Measurements from ENCODE around the gene CDCA5.

The CDCA5 gene

DNA sequence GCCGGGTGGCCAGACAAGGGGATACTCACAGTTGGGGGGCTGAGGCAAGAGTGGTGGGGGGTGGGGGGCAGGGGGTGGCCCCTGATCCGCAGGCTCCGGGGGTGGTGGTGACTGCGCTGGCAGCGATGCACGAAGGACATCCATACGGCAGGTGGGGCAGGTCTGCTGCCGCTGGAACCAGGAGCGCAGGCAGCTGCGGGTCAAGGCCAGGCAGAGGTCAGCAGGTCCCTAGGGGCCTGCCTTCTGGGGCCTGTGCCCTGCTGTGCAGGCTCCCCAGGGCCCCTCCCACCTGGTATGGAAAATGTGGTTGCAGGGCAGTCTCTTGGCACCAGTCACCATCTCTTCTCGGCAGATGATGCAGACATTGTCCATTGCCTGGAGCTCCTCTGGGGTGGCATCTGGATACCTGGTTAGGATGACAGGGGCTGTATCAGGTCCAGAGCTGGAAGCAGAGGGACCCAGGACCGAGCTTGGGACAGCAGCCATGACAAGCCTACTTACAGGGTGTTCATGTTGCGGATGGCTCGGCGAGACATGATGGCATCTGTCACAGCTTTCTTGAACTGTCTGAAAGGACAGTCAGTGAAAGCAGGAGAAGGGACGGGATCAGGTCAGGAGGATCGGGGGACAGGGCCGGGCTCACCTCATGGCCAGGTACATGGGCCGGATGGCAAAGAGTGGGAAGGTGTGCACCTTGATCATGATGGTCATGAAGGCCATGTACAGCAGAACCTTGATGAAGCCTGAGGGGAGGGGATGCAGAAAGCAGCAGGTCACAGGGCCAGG, 47.0 kb upstream of the CDCA5 start:
- no peak for DNase-seq (ENCODE audit: low read depth)
- TF ChIP-seq, protein P1, sequence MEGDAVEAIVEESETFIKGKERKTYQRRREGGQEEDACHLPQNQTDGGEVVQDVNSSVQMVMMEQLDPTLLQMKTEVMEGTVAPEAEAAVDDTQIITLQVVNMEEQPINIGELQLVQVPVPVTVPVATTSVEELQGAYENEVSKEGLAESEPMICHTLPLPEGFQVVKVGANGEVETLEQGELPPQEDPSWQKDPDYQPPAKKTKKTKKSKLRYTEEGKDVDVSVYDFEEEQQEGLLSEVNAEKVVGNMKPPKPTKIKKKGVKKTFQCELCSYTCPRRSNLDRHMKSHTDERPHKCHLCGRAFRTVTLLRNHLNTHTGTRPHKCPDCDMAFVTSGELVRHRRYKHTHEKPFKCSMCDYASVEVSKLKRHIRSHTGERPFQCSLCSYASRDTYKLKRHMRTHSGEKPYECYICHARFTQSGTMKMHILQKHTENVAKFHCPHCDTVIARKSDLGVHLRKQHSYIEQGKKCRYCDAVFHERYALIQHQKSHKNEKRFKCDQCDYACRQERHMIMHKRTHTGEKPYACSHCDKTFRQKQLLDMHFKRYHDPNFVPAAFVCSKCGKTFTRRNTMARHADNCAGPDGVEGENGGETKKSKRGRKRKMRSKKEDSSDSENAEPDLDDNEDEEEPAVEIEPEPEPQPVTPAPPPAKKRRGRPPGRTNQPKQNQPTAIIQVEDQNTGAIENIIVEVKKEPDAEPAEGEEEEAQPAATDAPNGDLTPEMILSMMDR (IDR thresholded peaks at IDR 0.05; ENCODE audit: control insufficient read depth, insufficient read depth, low read depth, low read length, missing control alignments), result no peak
- no peak overlapping the region for H3K4me3 ChIP-seq (ENCODE audit: control insufficient read depth, low read depth, low read length)

DNA sequence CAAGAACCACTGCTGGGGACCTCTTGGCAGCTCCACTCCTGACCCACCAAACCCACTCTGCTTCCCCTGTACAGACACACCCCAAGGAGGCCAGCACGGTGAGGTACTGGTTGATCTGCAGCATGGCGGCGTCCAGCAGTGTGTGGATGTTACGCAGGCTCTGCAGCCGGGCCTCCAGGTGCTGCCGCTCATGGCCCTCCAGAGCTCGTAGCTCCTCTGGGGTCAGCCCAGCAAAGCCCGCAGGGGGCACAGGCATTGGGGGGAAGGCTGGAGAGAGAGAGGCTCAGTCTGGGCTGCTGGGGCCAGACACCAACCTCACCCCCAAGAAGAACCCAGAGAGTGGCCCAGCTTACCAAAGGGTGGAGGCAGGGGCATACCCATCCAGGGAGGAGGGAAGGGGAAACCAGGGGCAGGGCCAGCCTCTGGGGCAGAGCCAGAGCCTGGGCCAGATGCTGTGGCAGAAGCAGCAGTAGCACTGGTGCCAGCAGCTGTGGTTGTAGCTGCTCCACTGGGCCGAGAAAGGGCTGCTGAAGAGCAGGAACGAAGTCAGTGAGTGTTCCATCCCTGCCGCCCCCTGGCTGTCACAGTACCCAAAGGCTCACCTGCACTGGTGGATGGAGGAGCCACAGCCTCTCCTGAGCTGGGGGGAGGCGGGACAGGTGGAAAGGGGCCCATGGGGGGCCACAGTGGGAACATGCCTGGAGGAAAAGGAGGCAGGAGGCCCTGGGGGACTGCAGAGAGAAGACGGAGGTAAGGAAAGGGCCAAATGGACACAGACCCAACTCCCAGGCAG, 46.0 kb upstream of the CDCA5 start:
- no peak for DNase-seq (ENCODE audit: low read depth)
- no peak overlapping the region for H3K4me3 ChIP-seq (ENCODE audit: control insufficient read depth, low read depth, low read length)
- TF ChIP-seq, protein P1 (IDR thresholded peaks at IDR 0.05; ENCODE audit: control insufficient read depth, insufficient read depth, low read depth, low read length, missing control alignments), result no peak

DNA sequence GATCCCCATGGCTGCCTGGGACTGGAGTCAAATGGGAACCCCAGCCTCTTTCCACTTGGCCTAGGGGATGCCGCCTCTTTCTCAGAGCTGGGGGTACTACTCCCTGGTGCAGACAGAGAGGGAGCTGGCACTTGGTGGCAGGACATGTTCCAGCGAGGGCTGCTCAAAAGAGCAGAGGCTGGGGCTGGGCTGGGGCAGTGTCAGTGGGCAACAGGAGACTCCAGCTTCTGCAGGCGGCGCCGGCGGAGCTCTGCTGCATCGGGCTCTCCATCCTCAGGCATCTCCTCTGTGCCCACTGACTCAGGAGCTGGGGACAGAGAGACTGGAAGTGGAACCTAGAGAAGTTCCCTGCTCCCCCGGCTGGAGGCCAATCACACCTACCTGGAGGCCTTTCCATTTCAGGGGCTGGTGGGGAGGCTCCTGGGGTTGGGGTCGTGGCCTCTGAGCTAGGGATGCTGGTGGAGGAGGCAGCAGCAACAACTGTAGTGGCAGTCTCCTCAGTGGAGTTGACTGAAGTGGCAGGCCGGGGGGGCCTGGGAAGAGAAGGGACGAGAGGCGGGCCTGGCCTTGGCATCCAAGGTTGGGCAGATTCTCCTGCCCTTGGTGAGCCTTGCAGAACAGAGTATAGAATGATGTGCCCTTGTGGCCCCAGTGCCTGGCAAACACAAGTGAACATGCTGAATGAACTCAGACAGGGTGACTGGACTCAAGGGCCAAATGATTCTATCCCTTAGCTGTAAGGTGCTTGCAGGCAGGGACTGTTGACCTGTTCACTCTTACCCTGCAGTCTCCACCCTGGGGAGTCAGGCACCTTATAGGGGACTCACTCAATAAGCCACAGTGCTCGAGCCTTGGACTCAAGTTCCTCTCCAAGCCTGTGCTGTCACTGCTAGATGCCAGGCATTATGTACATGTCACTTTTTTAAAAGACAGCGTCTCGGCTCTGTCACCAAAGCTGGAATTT, 44.6 kb upstream of the CDCA5 start:
- DNase-seq (ENCODE audit: low read depth), result no peak

DNA sequence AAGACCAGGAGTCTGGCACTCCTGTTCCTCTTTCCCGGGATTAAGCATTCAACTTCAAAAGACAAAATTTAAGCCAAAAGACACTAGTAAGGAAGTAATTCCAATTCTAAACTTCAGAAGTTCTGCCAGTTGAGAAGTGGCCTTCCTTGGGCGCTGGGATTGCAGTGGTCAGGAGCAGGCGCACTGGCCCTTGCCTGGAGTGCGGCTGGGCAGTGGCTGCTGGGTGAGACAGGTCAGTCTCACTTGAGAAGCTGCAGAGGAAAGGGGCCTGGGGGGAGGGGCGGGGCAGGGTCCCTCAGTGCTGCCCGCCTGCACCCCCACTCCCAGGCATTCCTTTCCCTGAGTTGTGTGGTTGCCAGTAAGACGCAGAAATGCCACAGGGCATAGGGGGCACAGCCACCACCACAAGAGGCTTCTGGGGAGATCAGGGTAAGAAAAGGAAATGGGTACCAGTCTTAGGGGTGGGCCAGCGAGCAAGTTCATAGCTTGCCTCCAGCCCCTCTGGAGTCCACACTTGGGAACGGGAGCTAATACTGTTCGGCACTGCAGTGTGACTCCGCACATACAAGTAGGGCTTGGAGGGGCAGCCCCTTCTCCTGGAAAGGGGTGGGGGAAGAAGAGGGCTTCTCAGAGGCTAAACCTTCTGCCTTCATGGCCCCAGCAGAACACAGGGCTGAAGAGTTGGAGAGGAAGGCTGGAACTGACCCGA, 43.8 kb upstream of the CDCA5 start:
- TF ChIP-seq, protein P1 (IDR thresholded peaks at IDR 0.05; ENCODE audit: control insufficient read depth, insufficient read depth, low read depth, low read length, missing control alignments), result no peak
- DNase-seq (ENCODE audit: low read depth), result no peak
- no peak overlapping the region for H3K4me3 ChIP-seq (ENCODE audit: control insufficient read depth, low read depth, low read length)

More for the DNA sequence above, 44.6 kb upstream of the CDCA5 start:
- H3K4me3 ChIP-seq (ENCODE audit: control insufficient read depth, low read depth, low read length), result no peak overlapping the region
- TF ChIP-seq, protein P1 (IDR thresholded peaks at IDR 0.05; ENCODE audit: control insufficient read depth, insufficient read depth, low read depth, low read length, missing control alignments), result no peak

DNA sequence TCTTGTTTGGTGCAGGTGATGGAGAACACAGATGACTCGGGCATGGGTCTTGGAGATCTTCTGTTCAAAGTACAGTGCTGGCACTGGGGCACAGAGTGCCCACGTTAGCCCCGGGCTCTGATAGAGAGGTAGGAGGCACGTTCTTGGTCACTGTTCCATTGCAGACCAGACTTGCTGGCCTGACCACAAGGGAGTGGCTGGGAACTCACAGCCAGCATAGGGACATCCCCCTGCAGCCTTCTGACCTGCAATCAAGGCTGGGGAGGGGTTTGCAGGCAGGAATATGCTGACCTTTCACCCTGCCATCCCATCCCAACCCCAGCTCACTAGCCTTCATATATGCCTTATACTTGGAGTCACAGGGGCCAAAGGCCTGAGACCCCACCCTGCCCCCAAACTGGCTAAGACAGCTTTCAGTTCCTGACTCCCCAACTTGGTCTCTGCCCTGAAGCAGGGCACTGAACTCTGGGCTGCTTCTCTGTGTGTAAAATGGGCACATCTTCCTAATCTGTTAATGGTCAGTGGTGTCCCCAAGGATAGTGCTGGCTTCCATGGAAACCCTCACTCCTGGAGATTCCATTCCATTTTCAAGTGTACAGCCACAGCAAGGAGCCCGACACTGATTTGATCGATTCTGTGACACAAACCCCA, 42.9 kb upstream of the CDCA5 start:
- TF ChIP-seq, protein P1 (IDR thresholded peaks at IDR 0.05; ENCODE audit: control insufficient read depth, insufficient read depth, low read depth, low read length, missing control alignments), result no peak

More for the DNA sequence above, 42.9 kb upstream of the CDCA5 start:
- DNase-seq (ENCODE audit: low read depth), result no peak
- no peak overlapping the region for H3K4me3 ChIP-seq (ENCODE audit: control insufficient read depth, low read depth, low read length)
